ENCODE measurements around the gene GLB1L3.

GLB1L3 gene

GRCh38 chr11:134365011-134365925 lies 89.1 kb downstream of the GLB1L3 start:
- DNase-seq, result no peak

- no peak for DNase-seq
These were observed 90.1 kb downstream of the GLB1L3 start for GRCh38 chr11:134366254-134366653.

DNA sequence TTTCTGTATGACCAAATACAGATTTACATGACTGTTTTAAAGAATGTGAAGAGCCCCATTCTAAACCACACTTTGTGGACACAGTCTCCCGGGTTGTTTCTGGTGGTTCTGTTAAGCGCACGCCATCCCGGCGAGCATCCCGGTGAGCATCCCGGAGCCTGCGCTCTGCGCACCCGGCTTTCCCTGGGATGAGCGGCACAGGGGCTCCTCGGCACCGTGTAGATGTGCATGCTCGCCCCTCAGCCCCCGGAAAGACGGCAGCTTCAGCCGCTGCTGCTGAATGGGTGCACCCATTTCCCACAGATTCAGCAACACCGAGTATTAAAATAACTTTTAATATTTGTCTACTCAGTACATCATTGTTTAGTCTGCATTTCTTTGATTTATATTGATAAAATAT lies 91.6 kb downstream of the GLB1L3 start:
- no peak for DNase-seq

Measured in activated CD4-positive, alpha-beta T cell treated with anti-CD3 and anti-CD28 coated beads, Interleukin-2, amount 50 U/mL, for 1 hour (primary cell).